Neural crest cell (in vitro differentiated cells): ENCODE measurements around the gene ETV4. TPM values are rescaled to one million over a fixed set of nuclear protein-coding genes. Genes with fewer than 3 reads are reported as not detected.

ENCODE experiments used
- DNase-seq: peaks from one replicate; pipeline ENCODE4 v3.0.0; 2021; ENCODE audit warnings: low read depth, mixed read lengths, low spot score
- H3K27ac Mint-ChIP-seq: one replicate; pipeline ENCODE4 v1.8.0; 2021; ENCODE audit warnings: mild to moderate bottlenecking, mixed read lengths; ENCODE audit not compliant: unreplicated experiment
- H3K27me3 Mint-ChIP-seq: 2 replicates; pipeline ENCODE4 v1.8.0; 2021; ENCODE audit warnings: low read depth, mild to moderate bottlenecking, mixed read lengths
- H3K36me3 Mint-ChIP-seq: 2 replicates; pipeline ENCODE4 v1.8.0; 2021; ENCODE audit warnings: low read depth, mild to moderate bottlenecking, mixed read lengths
- H3K4me1 Mint-ChIP-seq: 2 replicates; pipeline ENCODE4 v1.8.0; 2021; ENCODE audit warnings: mixed read lengths
- H3K4me3 Mint-ChIP-seq: one replicate; pipeline ENCODE4 v1.8.0; 2021; ENCODE audit warnings: mild to moderate bottlenecking, mixed read lengths
- H3K9me3 Mint-ChIP-seq: 2 replicates; pipeline ENCODE4 v1.8.0; 2021; ENCODE audit warnings: mixed read lengths
- total RNA-seq: library from RNA; stranded (reverse); gene quantifications from 2 replicates; pipeline ENCODE4 v1.2.1, GENCODE V29; 2021
- TF ChIP-seq, protein P1 (sequence below): fragments of 200-600 bp; sonication (generic); conservative IDR thresholded peaks from 2 replicates; pipeline ENCODE4 v1.5.0; 2021; ENCODE audit warnings: antibody characterized with exemption, mild to moderate bottlenecking

The ETV4 gene
- total RNA-seq, 1 donor from 2014 or later: 59.6 TPM

DNA sequence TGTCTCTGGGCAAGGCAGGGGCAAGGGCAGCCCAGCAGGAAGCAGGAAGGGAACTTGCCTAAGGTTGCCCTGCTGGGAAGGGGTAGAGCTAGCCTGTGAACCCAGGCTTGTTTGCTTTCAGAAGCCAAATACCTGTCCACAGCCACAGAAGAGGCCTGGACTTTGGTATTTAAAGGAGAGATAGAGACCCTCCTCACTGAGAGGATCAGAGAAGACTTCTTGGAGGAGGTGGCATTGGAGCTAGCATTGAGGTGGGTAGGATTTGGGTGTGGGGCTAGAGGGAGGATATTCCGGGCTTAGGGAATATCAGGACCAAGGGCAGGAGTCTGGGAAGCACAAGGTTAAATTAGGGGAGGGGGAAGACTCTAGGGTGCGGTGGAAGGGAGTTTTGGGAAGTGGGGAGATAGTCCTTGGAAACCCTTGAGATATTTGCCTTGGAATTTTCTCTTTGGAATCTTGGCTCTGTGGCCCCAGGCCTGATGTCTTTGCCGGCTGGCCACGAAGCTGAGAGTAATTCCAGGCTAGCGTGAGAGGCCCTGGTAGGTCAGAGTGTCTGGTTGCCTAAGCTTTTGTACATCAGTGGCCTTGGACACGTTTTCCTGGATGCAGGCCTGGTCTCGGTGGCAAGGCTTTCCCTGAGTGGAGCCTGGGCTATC lies 13.1 kb upstream of the ETV4 start:
- no peak for DNase-seq
- H3K4me1 Mint-ChIP-seq: peaks cover 37% of the 10 kb centered on the region
- no peaks in the 10 kb centered on the region for H3K9me3 Mint-ChIP-seq
- H3K27ac Mint-ChIP-seq: no peak overlapping the region
- H3K4me3 Mint-ChIP-seq: no peak overlapping the region
- TF ChIP-seq, protein P1, sequence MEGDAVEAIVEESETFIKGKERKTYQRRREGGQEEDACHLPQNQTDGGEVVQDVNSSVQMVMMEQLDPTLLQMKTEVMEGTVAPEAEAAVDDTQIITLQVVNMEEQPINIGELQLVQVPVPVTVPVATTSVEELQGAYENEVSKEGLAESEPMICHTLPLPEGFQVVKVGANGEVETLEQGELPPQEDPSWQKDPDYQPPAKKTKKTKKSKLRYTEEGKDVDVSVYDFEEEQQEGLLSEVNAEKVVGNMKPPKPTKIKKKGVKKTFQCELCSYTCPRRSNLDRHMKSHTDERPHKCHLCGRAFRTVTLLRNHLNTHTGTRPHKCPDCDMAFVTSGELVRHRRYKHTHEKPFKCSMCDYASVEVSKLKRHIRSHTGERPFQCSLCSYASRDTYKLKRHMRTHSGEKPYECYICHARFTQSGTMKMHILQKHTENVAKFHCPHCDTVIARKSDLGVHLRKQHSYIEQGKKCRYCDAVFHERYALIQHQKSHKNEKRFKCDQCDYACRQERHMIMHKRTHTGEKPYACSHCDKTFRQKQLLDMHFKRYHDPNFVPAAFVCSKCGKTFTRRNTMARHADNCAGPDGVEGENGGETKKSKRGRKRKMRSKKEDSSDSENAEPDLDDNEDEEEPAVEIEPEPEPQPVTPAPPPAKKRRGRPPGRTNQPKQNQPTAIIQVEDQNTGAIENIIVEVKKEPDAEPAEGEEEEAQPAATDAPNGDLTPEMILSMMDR: no peak
- H3K27me3 Mint-ChIP-seq: peaks cover 4% of the 10 kb centered on the region
- no peaks in the 10 kb centered on the region for H3K36me3 Mint-ChIP-seq

GRCh38 chr17:43558805-43559160 lies 12.6 kb upstream of the ETV4 start:
- TF ChIP-seq, protein P1: no peak
- H3K4me3 Mint-ChIP-seq: no peak overlapping the region
- no peaks in the 10 kb centered on the region for H3K9me3 Mint-ChIP-seq
- peaks cover 39% of the 10 kb centered on the region for H3K4me1 Mint-ChIP-seq
- H3K27me3 Mint-ChIP-seq: peaks cover 7% of the 10 kb centered on the region
- H3K27ac Mint-ChIP-seq: no peak overlapping the region
- no peaks in the 10 kb centered on the region for H3K36me3 Mint-ChIP-seq
- no peak for DNase-seq

DNA sequence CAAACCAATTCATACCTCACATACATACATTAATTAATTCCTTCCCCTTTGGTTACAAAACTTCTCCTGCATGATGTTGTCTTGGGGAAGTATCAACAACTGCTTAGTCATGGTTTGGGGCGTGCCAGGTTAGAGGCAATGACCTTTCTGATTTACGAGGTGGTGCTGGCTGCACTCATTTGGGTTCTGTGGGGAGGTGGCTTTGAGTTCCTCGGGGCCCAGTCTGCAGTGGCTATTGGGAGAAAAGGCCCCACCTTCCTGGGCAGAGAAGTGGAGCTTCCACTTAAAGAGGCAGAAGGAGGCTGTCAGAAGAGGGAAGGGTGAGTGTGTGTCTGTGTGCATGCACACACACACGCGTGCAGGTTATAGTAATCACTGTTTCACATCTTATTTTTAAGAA lies 10.2 kb upstream of the ETV4 start:
- H3K27ac Mint-ChIP-seq: peak overlapping the region; percentile 73
- no peaks in the 10 kb centered on the region for H3K36me3 Mint-ChIP-seq
- TF ChIP-seq, protein P1: no peak
- peaks cover 8% of the 10 kb centered on the region for H3K27me3 Mint-ChIP-seq
- H3K4me1 Mint-ChIP-seq: peaks cover 25% of the 10 kb centered on the region
- H3K4me3 Mint-ChIP-seq: no peak overlapping the region
- DNase-seq: no peak
- H3K9me3 Mint-ChIP-seq: no peaks in the 10 kb centered on the region

DNA sequence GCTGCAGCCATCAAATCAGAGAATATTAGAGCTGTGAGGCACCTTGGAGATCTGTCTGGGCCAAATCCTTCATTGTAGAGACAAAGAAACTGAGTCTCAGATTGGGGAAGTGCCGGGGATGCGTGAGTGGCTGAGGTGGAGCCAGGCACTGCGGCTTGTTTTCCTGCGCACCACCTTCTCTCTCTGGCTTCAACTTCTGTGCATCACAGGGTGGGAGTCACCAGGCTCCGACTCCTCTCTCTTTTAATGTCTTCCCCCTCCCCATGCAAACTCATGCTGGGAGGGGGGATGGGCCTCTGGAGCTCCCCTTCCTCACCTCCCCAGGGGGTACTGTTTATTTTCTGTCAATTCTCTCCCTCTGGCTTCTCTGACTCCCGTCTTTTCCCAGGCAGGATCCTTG lies 8.7 kb upstream of the ETV4 start:
- H3K27ac Mint-ChIP-seq: no peak overlapping the region
- no peak for DNase-seq
- H3K9me3 Mint-ChIP-seq: no peaks in the 10 kb centered on the region
- H3K36me3 Mint-ChIP-seq: no peaks in the 10 kb centered on the region
- TF ChIP-seq, protein P1: no peak
- no peak overlapping the region for H3K4me3 Mint-ChIP-seq
- peaks cover 8% of the 10 kb centered on the region for H3K27me3 Mint-ChIP-seq
- H3K4me1 Mint-ChIP-seq: peaks cover 29% of the 10 kb centered on the region

- no peak for DNase-seq
- TF ChIP-seq, protein P1: no peak
- no peaks in the 10 kb centered on the region for H3K9me3 Mint-ChIP-seq
- H3K4me3 Mint-ChIP-seq: no peak overlapping the region
- no peaks in the 10 kb centered on the region for H3K36me3 Mint-ChIP-seq
- H3K27me3 Mint-ChIP-seq: peaks cover 8% of the 10 kb centered on the region
- no peak overlapping the region for H3K27ac Mint-ChIP-seq
- H3K4me1 Mint-ChIP-seq: peaks cover 40% of the 10 kb centered on the region
These were observed 7.4 kb upstream of the ETV4 start for GRCh38 chr17:43553573-43553972.
